HEK293 (cell line): ENCODE data around the gene ACMSD.

Source experiments
- CTCF ChIA-PET: fragments of 350-600 bp; formaldehyde crosslinking; extraction: SDS; loops from one replicate; lab custom pipeline; 2021; ENCODE audit warnings: antibody characterized with exemption; lab: Yijun Ruan, JAX
- POLR2A ChIA-PET: fragments of 300-600 bp; formaldehyde crosslinking; extraction: SDS; loops from one replicate; lab custom pipeline; 2020; ENCODE audit warnings: antibody characterized with exemption, inconsistent platforms; lab: Yijun Ruan, JAX
- H3K27ac ChIP-seq: fragments of 200-500 bp; sonication (Bioruptor generic); 2 replicates; pipeline ENCODE4 v1.5.1; 2014; ENCODE audit warnings: low read depth, low read length, control low read depth, inconsistent platforms; ENCODE audit errors: extremely low read depth
- H3K36me3 ChIP-seq, 2 experiments: fragments of 200-500 bp in 1 of 2; sonication (Bioruptor generic) in 1 of 2; 1 replicate in 1 of 2; 2 replicates in 1 of 2; pipeline ENCODE4 v1.5.1; 2014 to 2017; ENCODE audit warnings: inconsistent platforms in 2 of 2, low read length in 2 of 2; ENCODE audit not compliant: control insufficient read depth in 2 of 2, insufficient read depth in 1 of 2
- H3K4me1 ChIP-seq: fragments of 200-500 bp; sonication (Bioruptor generic); 2 replicates; pipeline ENCODE4 v1.5.1; 2014; ENCODE audit warnings: mild to moderate bottlenecking, low read length, inconsistent platforms; ENCODE audit not compliant: control insufficient read depth, insufficient read depth
- H3K4me3 ChIP-seq: 2 replicates; pipeline ENCODE4 v1.5.1; 2011; ENCODE audit warnings: low read depth, mild to moderate bottlenecking, control low read depth, low read length, moderate library complexity
- H3K9me3 ChIP-seq: fragments of 200-500 bp; sonication (Bioruptor generic); 2 replicates; pipeline ENCODE4 v1.5.1; 2014; ENCODE audit warnings: low read depth, low read length, inconsistent platforms; ENCODE audit not compliant: control insufficient read depth, insufficient read depth
- BCL11B ChIP-seq: fragments of 450-650 bp; formaldehyde crosslinking; IDR thresholded peaks from 2 replicates; pipeline ENCODE4 v1.5.1; 2016; ENCODE audit warnings: low read depth, missing biosample characterization, missing genetic modification characterization
- HOXA7 ChIP-seq: sonication (generic); formaldehyde crosslinking; IDR thresholded peaks from 2 replicates; pipeline ENCODE4 v1.8.1; 2022; ENCODE audit warnings: missing genetic modification reagents, borderline replicate concordance
- KLF10 ChIP-seq: fragments of 450-650 bp; IDR thresholded peaks from 2 replicates; pipeline ENCODE4 v1.5.1; 2018; ENCODE audit warnings: missing biosample characterization, mild to moderate bottlenecking, missing genetic modification characterization
- MEIS1 ChIP-seq: sonication (generic); formaldehyde crosslinking; IDR thresholded peaks from 2 replicates; pipeline ENCODE4 v1.8.1; 2022; ENCODE audit warnings: missing genetic modification reagents, mild to moderate bottlenecking, borderline replicate concordance
- SETDB1 ChIP-seq: IDR thresholded peaks from one replicate; pipeline ENCODE4 v1.6.1; 2017; ENCODE audit warnings: mild to moderate bottlenecking, low read length, moderate library complexity, mixed read lengths; ENCODE audit not compliant: insufficient read length
- ZBTB48 ChIP-seq: fragments of 450-650 bp; formaldehyde crosslinking; IDR thresholded peaks from 2 replicates; pipeline ENCODE4 v1.5.1; 2016; ENCODE audit warnings: missing biosample characterization, missing genetic modification characterization
- ZFP41 ChIP-seq: fragments of 450-650 bp; formaldehyde crosslinking; IDR thresholded peaks from 2 replicates; pipeline ENCODE4 v1.5.1; 2016; ENCODE audit warnings: missing biosample characterization, missing genetic modification characterization, borderline replicate concordance
- ZNF302 ChIP-seq: fragments of 450-650 bp; formaldehyde crosslinking; IDR thresholded peaks from 2 replicates; pipeline ENCODE4 v1.5.1; 2016; ENCODE audit warnings: missing biosample characterization, missing genetic modification characterization, low read depth
- ZNF354C ChIP-seq: fragments of 450-650 bp; formaldehyde crosslinking; IDR thresholded peaks from 2 replicates; pipeline ENCODE4 v1.5.1; 2016; ENCODE audit warnings: missing biosample characterization, missing genetic modification characterization, low read depth, borderline replicate concordance
- ZNF501 ChIP-seq: fragments of 450-650 bp; formaldehyde crosslinking; IDR thresholded peaks from 2 replicates; pipeline ENCODE4 v1.5.1; 2016; ENCODE audit warnings: missing biosample characterization, missing genetic modification characterization
- ZNF670 ChIP-seq: fragments of 450-650 bp; formaldehyde crosslinking; IDR thresholded peaks from 2 replicates; pipeline ENCODE4 v1.5.1; 2016; ENCODE audit warnings: missing biosample characterization, missing genetic modification characterization, low read depth
- ZNF785 ChIP-seq: fragments of 450-650 bp; formaldehyde crosslinking; IDR thresholded peaks from 2 replicates; pipeline ENCODE4 v1.5.1; 2016; ENCODE audit warnings: missing biosample characterization, missing genetic modification characterization
- ZNF791 ChIP-seq: fragments of 450-650 bp; formaldehyde crosslinking; IDR thresholded peaks from 2 replicates; pipeline ENCODE4 v1.5.1; 2016; ENCODE audit warnings: missing biosample characterization, missing genetic modification characterization
- ZNF792 ChIP-seq: fragments of 450-650 bp; formaldehyde crosslinking; IDR thresholded peaks from 2 replicates; pipeline ENCODE4 v1.5.1; 2016; ENCODE audit warnings: missing biosample characterization, missing genetic modification characterization
- ZSCAN23 ChIP-seq: fragments of 450-650 bp; formaldehyde crosslinking; IDR thresholded peaks from 2 replicates; pipeline ENCODE4 v1.5.1; 2016; ENCODE audit warnings: missing biosample characterization, missing genetic modification characterization
- TF ChIP-seq, protein P1 (sequence below): fragments of 450-650 bp; IDR thresholded peaks from 2 replicates; pipeline ENCODE4 v1.5.1; 2018; ENCODE audit warnings: missing biosample characterization, mild to moderate bottlenecking, missing genetic modification characterization
- TF ChIP-seq, protein P2 (sequence below): fragments of 450-650 bp; formaldehyde crosslinking; IDR thresholded peaks from 2 replicates; pipeline ENCODE4 v1.5.1; 2016; ENCODE audit warnings: missing biosample characterization, missing genetic modification characterization
- TF ChIP-seq, protein P3 (sequence below): fragments of 450-650 bp; formaldehyde crosslinking; IDR thresholded peaks from 2 replicates; pipeline ENCODE4 v1.5.1; 2016; ENCODE audit warnings: missing biosample characterization, missing genetic modification characterization, borderline replicate concordance
- TF ChIP-seq, protein P4 (sequence below): fragments of 450-650 bp; formaldehyde crosslinking; IDR thresholded peaks from 2 replicates; pipeline ENCODE4 v1.5.1; 2017; ENCODE audit warnings: missing biosample characterization, missing genetic modification characterization
- TF ChIP-seq, protein P5 (sequence below): sonication (generic); formaldehyde crosslinking; IDR thresholded peaks from 2 replicates; pipeline ENCODE4 v1.8.1; 2022; ENCODE audit warnings: mild to moderate bottlenecking, moderate library complexity, missing genetic modification reagents
- TF ChIP-seq, protein P6 (sequence below): IDR thresholded peaks from 2 replicates; pipeline ENCODE4 v1.6.1; 2011; ENCODE audit warnings: mild to moderate bottlenecking, low read depth, low read length, borderline replicate concordance
- TF ChIP-seq, protein P7 (sequence below): fragments of 450-650 bp; formaldehyde crosslinking; IDR thresholded peaks from 2 replicates; pipeline ENCODE4 v1.5.1; 2016; ENCODE audit warnings: missing biosample characterization, missing genetic modification characterization

The ACMSD gene

DNA sequence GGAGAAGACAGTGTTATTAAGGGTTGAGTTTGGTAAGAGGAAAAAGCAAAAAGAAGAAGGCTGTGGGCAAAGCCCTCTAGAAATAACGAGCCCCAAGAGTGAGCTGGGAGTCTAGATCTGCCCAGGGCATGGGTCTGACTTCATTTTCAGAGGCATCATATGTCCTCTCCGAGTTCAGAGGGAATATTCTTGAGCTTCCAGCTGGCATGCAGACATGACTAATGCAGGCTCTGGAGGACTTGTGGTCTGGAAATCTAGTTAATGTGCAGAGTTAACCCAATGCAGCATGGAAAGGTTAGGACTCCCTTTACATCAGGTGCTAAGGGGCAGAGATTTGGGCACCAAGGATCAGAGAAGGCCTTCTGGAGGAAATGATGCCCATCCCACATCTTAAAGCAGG lies 7.3 kb downstream of the ACMSD start (continued):
- TF ChIP-seq, protein P1, sequence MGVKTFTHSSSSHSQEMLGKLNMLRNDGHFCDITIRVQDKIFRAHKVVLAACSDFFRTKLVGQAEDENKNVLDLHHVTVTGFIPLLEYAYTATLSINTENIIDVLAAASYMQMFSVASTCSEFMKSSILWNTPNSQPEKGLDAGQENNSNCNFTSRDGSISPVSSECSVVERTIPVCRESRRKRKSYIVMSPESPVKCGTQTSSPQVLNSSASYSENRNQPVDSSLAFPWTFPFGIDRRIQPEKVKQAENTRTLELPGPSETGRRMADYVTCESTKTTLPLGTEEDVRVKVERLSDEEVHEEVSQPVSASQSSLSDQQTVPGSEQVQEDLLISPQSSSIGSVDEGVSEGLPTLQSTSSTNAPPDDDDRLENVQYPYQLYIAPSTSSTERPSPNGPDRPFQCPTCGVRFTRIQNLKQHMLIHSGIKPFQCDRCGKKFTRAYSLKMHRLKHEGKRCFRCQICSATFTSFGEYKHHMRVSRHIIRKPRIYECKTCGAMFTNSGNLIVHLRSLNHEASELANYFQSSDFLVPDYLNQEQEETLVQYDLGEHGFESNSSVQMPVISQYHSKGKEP (tag by site-specific recombination), result no peak
- TF ChIP-seq SETDB1 (no peak), KLF10 (tag by site-specific recombination) (no peak), HOXA7 (CRISPR knock-in tag) (no peak), ZNF302 (tag by site-specific recombination) (no peak)

DNA sequence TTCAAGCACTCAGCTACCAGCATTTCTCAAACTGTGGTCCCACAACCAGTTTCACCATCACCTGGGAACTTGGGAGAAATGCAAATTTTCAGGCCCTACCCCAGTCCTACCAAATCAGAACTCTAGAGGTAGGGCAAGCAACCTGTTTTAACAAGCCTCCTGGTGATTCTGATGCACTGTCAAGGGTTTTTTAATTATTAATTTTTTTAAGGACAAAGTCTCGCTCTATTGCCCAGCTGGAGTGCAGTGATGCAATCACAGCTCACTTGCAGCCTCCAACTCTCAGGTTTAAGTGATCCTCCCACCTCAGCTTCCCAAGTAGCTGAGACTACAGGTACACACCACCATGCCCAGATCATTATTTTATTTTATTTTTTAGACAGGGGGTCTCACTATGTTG lies 7.8 kb downstream of the ACMSD start:
- no peaks in the 10 kb centered on the region for H3K9me3 ChIP-seq
- no peaks in the 10 kb centered on the region for H3K4me1 ChIP-seq
- H3K4me3 ChIP-seq, result no peak overlapping the region
- H3K36me3 ChIP-seq, result no peaks in the 10 kb centered on the region
- CTCF ChIA-PET, result interaction anchor here (1.8 kb wide), 1 partner anchor 395 kb away, joined by 10 read pairs; no protein-coding TSS in a partner anchor
- POLR2A ChIA-PET, result no interaction called here
- no peak overlapping the region for H3K27ac ChIP-seq
- no peak for TF ChIP-seq ZNF785 (tag by site-specific recombination)
- TF ChIP-seq ZNF354C, result no peak
- no peak for TF ChIP-seq ZFP41 (tag by site-specific recombination)
- no peak for TF ChIP-seq ZSCAN23 (tag by site-specific recombination)
- TF ChIP-seq, protein P2, sequence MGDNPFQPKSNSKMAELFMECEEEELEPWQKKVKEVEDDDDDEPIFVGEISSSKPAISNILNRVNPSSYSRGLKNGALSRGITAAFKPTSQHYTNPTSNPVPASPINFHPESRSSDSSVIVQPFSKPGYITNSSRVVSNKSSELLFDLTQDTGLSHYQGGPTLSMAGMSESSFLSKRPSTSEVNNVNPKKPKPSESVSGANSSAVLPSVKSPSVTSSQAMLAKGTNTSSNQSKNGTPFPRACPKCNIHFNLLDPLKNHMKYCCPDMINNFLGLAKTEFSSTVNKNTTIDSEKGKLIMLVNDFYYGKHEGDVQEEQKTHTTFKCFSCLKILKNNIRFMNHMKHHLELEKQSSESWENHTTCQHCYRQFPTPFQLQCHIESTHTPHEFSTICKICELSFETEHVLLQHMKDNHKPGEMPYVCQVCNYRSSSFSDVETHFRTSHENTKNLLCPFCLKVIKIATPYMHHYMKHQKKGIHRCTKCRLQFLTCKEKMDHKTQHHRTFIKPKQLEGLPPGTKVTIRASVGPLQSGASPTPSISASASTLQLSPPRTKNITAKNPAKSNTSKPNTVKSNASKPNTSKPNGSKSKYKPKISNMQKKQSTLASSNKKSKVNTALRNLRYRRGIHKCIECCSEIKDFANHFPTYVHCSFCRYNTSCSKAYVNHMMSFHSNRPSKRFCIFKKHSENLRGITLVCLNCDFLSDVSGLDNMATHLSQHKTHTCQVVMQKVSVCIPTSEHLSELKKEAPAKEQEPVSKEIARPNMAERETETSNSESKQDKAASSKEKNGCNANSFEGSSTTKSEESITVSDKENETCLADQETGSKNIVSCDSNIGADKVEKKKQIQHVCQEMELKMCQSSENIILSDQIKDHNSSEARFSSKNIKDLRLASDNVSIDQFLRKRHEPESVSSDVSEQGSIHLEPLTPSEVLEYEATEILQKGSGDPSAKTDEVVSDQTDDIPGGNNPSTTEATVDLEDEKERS (tag by site-specific recombination), result no peak
- TF ChIP-seq, protein P3, sequence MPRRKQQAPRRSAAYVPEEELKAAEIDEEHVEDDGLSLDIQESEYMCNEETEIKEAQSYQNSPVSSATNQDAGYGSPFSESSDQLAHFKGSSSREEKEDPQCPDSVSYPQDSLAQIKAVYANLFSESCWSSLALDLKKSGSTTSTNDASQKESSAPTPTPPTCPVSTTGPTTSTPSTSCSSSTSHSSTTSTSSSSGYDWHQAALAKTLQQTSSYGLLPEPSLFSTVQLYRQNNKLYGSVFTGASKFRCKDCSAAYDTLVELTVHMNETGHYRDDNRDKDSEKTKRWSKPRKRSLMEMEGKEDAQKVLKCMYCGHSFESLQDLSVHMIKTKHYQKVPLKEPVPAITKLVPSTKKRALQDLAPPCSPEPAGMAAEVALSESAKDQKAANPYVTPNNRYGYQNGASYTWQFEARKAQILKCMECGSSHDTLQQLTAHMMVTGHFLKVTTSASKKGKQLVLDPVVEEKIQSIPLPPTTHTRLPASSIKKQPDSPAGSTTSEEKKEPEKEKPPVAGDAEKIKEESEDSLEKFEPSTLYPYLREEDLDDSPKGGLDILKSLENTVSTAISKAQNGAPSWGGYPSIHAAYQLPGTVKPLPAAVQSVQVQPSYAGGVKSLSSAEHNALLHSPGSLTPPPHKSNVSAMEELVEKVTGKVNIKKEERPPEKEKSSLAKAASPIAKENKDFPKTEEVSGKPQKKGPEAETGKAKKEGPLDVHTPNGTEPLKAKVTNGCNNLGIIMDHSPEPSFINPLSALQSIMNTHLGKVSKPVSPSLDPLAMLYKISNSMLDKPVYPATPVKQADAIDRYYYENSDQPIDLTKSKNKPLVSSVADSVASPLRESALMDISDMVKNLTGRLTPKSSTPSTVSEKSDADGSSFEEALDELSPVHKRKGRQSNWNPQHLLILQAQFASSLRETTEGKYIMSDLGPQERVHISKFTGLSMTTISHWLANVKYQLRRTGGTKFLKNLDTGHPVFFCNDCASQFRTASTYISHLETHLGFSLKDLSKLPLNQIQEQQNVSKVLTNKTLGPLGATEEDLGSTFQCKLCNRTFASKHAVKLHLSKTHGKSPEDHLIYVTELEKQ, result no peak
- TF ChIP-seq ZNF670, result no peak
- no peak for TF ChIP-seq ZNF792 (tag by site-specific recombination)
- TF ChIP-seq ZNF791, result no peak
- TF ChIP-seq, protein P4, sequence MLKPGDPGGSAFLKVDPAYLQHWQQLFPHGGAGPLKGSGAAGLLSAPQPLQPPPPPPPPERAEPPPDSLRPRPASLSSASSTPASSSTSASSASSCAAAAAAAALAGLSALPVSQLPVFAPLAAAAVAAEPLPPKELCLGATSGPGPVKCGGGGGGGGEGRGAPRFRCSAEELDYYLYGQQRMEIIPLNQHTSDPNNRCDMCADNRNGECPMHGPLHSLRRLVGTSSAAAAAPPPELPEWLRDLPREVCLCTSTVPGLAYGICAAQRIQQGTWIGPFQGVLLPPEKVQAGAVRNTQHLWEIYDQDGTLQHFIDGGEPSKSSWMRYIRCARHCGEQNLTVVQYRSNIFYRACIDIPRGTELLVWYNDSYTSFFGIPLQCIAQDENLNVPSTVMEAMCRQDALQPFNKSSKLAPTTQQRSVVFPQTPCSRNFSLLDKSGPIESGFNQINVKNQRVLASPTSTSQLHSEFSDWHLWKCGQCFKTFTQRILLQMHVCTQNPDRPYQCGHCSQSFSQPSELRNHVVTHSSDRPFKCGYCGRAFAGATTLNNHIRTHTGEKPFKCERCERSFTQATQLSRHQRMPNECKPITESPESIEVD (tag by site-specific recombination), result no peak
- TF ChIP-seq, protein P5, sequence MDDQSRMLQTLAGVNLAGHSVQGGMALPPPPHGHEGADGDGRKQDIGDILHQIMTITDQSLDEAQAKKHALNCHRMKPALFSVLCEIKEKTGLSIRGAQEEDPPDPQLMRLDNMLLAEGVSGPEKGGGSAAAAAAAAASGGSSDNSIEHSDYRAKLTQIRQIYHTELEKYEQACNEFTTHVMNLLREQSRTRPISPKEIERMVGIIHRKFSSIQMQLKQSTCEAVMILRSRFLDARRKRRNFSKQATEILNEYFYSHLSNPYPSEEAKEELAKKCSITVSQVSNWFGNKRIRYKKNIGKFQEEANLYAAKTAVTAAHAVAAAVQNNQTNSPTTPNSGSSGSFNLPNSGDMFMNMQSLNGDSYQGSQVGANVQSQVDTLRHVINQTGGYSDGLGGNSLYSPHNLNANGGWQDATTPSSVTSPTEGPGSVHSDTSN (CRISPR knock-in tag), result no peak
- no peak for TF ChIP-seq ZBTB48 (tag by site-specific recombination)
- TF ChIP-seq MEIS1 (CRISPR knock-in tag), result no peak
- no peak for TF ChIP-seq BCL11B (tag by site-specific recombination)
- TF ChIP-seq, protein P1 (tag by site-specific recombination), result no peak
- TF ChIP-seq, protein P6, sequence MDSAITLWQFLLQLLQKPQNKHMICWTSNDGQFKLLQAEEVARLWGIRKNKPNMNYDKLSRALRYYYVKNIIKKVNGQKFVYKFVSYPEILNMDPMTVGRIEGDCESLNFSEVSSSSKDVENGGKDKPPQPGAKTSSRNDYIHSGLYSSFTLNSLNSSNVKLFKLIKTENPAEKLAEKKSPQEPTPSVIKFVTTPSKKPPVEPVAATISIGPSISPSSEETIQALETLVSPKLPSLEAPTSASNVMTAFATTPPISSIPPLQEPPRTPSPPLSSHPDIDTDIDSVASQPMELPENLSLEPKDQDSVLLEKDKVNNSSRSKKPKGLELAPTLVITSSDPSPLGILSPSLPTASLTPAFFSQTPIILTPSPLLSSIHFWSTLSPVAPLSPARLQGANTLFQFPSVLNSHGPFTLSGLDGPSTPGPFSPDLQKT, result no peak
- TF ChIP-seq ZNF501, result no peak
- TF ChIP-seq, protein P7, sequence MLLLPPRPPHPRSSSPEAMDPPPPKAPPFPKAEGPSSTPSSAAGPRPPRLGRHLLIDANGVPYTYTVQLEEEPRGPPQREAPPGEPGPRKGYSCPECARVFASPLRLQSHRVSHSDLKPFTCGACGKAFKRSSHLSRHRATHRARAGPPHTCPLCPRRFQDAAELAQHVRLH, result no peak
